GM12878 (cell line): ENCODE results near the gene UBE2I. TPM values are rescaled to one million over a fixed set of nuclear protein-coding genes. Genes with fewer than 3 reads are reported as not detected.

Experiments used
- ATAC-seq: fragments of 200-7000 bp; cut with Tn5 transposase; 3 replicates; pipeline ENCODE4 v1.9.1; 2020; ENCODE audit warnings: mild to moderate bottlenecking, moderate library complexity
- BruUV-seq: library from RNA; stranded (reverse); fragments of 400-500 nt; replicated peaks from 2 replicates; lab custom pipeline; 2021; lab: Mats Ljungman, UMichigan
- CTCF ChIA-PET: fragments of 300-600 bp; sonication (Branson Sonifier 250); formaldehyde crosslinking; extraction: SDS; loops from one replicate; lab custom pipeline; 2021; ENCODE audit warnings: inconsistent platforms; lab: Yijun Ruan, JAX
- POLR2A ChIA-PET: fragments of 350-600 bp; formaldehyde crosslinking; extraction: SDS; loops from one replicate; lab custom pipeline; 2021; ENCODE audit warnings: inconsistent platforms; lab: Charles Lee
- RAD21 ChIA-PET: fragments of 300-600 bp; sonication (Branson Sonifier 250); formaldehyde crosslinking; loops from one replicate; lab custom pipeline; 2023; ENCODE audit warnings: antibody characterized with exemption; ENCODE audit not compliant: unreplicated experiment; lab: Charles Lee
- SMC1A ChIA-PET: fragments of 300-600 bp; sonication (Branson Sonifier 250); formaldehyde crosslinking; loops from one replicate; lab custom pipeline; 2023; ENCODE audit not compliant: unreplicated experiment, uncharacterized antibody; lab: Charles Lee
- DNase-seq: peaks from one replicate; pipeline ENCODE4 v3.0.0-alpha.2; 2011; ENCODE audit warnings: low read depth, low spot score
- FAIRE-seq: peaks from 3 replicates; lab custom pipeline; 2011; peaks lifted over from hg19 to GRCh38; lab: Jason Lieb, UNC
- H2AFZ ChIP-seq: 2 replicates; pipeline ENCODE4 v1.6.0; 2011; ENCODE audit warnings: low read depth, low read length, control low read depth; ENCODE audit not compliant: control insufficient read depth
- H3K27ac ChIP-seq: 2 replicates; pipeline ENCODE4 v1.5.1; 2011; ENCODE audit warnings: control low read depth; ENCODE audit not compliant: control insufficient read depth, insufficient read depth
- H3K27me3 ChIP-seq, 2 experiments: replicated peaks in 1 of 2; 2 replicates each; pipeline versions ENCODE4 v1.6.0 to v1.6.1; 2011; ENCODE audit warnings: low read length in 1 of 2; ENCODE audit not compliant: control insufficient read depth in 2 of 2, insufficient read depth in 2 of 2
- H3K36me3 ChIP-seq, 2 experiments: 2 replicates each; pipeline ENCODE4 v1.5.1; 2011; ENCODE audit warnings: low read length in 1 of 2; ENCODE audit not compliant: control insufficient read depth in 2 of 2, insufficient read depth in 2 of 2
- H3K4me1 ChIP-seq: 2 replicates; pipeline ENCODE4 v1.6.1; 2011; ENCODE audit warnings: mild to moderate bottlenecking, low read length, moderate library complexity, mixed read lengths; ENCODE audit not compliant: control insufficient read depth, insufficient read depth
- H3K4me2 ChIP-seq: 2 replicates; pipeline ENCODE4 v1.6.0; 2011; ENCODE audit warnings: control low read depth; ENCODE audit not compliant: control insufficient read depth, insufficient read depth
- H3K4me3 ChIP-seq: fragments of 200-600 bp; sonication (generic); 2 replicates; pipeline ENCODE4 v1.5.1; 2016
- H3K79me2 ChIP-seq: 2 replicates; pipeline ENCODE4 v1.6.0; 2011; ENCODE audit warnings: low read length; ENCODE audit not compliant: control insufficient read depth, insufficient read depth
- H3K9ac ChIP-seq: 2 replicates; pipeline ENCODE4 v1.8.0; 2011; ENCODE audit warnings: low read length, control low read depth, mixed read lengths; ENCODE audit not compliant: control insufficient read depth, insufficient read depth
- H3K9me3 ChIP-seq: replicated peaks from 3 replicates; pipeline ENCODE4 v1.5.1; 2011; ENCODE audit warnings: mild to moderate bottlenecking, low read length; ENCODE audit not compliant: control insufficient read depth, insufficient read depth
- H4K20me1 ChIP-seq: 2 replicates; pipeline ENCODE4 v1.6.0; 2011; ENCODE audit not compliant: control insufficient read depth, insufficient read depth
- BACH1 ChIP-seq: fragments of 450-650 bp; IDR thresholded peaks from 2 replicates; pipeline ENCODE4 v1.6.1; 2017; ENCODE audit warnings: mild to moderate bottlenecking, borderline replicate concordance
- GATAD2B ChIP-seq: fragments of 450-650 bp; conservative IDR thresholded peaks from 2 replicates; pipeline ENCODE4 v1.6.1; 2017; ENCODE audit warnings: low read depth, mild to moderate bottlenecking, moderate library complexity
- HDAC2 ChIP-seq: fragments of 200-600 bp; sonication (generic); IDR thresholded peaks from 2 replicates; pipeline ENCODE4 v1.6.1; 2017
- JUNB ChIP-seq: IDR thresholded peaks from 2 replicates; pipeline ENCODE4 v1.6.1; 2016; ENCODE audit warnings: antibody characterized with exemption, mild to moderate bottlenecking
- JUND ChIP-seq: IDR thresholded peaks from 2 replicates; pipeline ENCODE4 v1.6.1; 2012; ENCODE audit warnings: low read depth, mild to moderate bottlenecking, low read length, improper control_type of control experiment, moderate library complexity
- KDM1A ChIP-seq: fragments of 200-600 bp; sonication (generic); IDR thresholded peaks from 2 replicates; pipeline ENCODE4 v1.6.1; 2016; ENCODE audit warnings: borderline replicate concordance
- MEF2B ChIP-seq: fragments of 450-650 bp; IDR thresholded peaks from 2 replicates; pipeline ENCODE4 v1.6.1; 2018; ENCODE audit warnings: mild to moderate bottlenecking, moderate library complexity; ENCODE audit not compliant: partially characterized antibody, poor library complexity, severe bottlenecking
- NR2C2 ChIP-seq: IDR thresholded peaks from 2 replicates; pipeline ENCODE4 v1.6.1; 2011; ENCODE audit warnings: borderline replicate concordance, low read depth; ENCODE audit not compliant: control insufficient read depth, insufficient read length
- POLR2A ChIP-seq: IDR thresholded peaks from 2 replicates; pipeline ENCODE4 v1.6.1; 2011; ENCODE audit warnings: low read depth, mild to moderate bottlenecking, low read length
- SMARCA5 ChIP-seq: fragments of 450-650 bp; IDR thresholded peaks from 2 replicates; pipeline ENCODE4 v1.6.1; 2017; ENCODE audit warnings: mild to moderate bottlenecking
- TARDBP ChIP-seq: IDR thresholded peaks from 2 replicates; pipeline ENCODE4 v1.6.1; 2016; ENCODE audit warnings: borderline replicate concordance
- YY1 ChIP-seq: IDR thresholded peaks from 2 replicates; pipeline ENCODE4 v1.6.1; 2011; ENCODE audit warnings: low read depth, mild to moderate bottlenecking, low read length
- ZZZ3 ChIP-seq: IDR thresholded peaks from 2 replicates; pipeline ENCODE4 v1.6.1; 2011; ENCODE audit warnings: low read depth; ENCODE audit not compliant: control insufficient read depth, insufficient read length
- WGBS: methylation state at CpG from one replicate; pipeline ENCODE4 v1.1.6; 2016; ENCODE audit warnings: low lambda C conversion rate; ENCODE audit not compliant: insufficient replicate concordance, insufficient coverage; ENCODE audit errors: missing lambda C conversion rate; 5-methylcytosine and 5-hydroxymethylcytosine counted together
- in situ Hi-C: fragments of 300-500 bp; cut with MboI; formaldehyde crosslinking; loops from 9 replicates; pipeline ENCODE4 v1.14.3; 2018; ENCODE audit warnings: mixed read lengths
- intact Hi-C: fragments of 100-400 bp; cut with micrococcal nuclease; formaldehyde crosslinking; loops from one replicate; pipeline ENCODE4 v1.14.2; 2022; ENCODE audit not compliant: unreplicated experiment
- polyA plus RNA-seq, 11 experiments: library from polyadenylated mRNA; depleted of rRNA in 4 of 11; unstranded in 6 of 11; stranded (reverse) in 5 of 11; fragments of >200 nt; fragmentation: Nextera tagmentation in 4 of 11; fragmentation: Illumina TruSeq in 1 of 11; extraction: Ambion mirVana in 4 of 11; extraction: Trizol in 1 of 11; gene quantifications; 1 replicate in 1 of 11; 2 replicates in 10 of 11; pipeline versions ENCODE4 v1.2.1 to v1.2.3, GENCODE V29; 2011 to 2016; ENCODE audit warnings: inconsistent platforms in 2 of 11, missing spikeins in 2 of 11, low read depth in 1 of 11
- total RNA-seq, 4 experiments: library from RNA; depleted of rRNA in 3 of 4; stranded (reverse); fragments of >200 nt in 3 of 4; fragmentation: Illumina TruSeq in 1 of 4; extraction: Trizol in 1 of 4; gene quantifications; 2 replicates each; pipeline versions ENCODE4 v1.2.1 to v1.2.3, GENCODE V29; 2013 to 2021
- TF ChIP-seq, protein P1 (sequence below): fragments of 450-650 bp; formaldehyde crosslinking; IDR thresholded peaks from 2 replicates; pipeline ENCODE4 v1.5.0; 2022; ENCODE audit warnings: mild to moderate bottlenecking, missing genetic modification characterization
- TF ChIP-seq, protein P2 (sequence below): IDR thresholded peaks from 2 replicates; pipeline ENCODE4 v1.6.1; 2011; ENCODE audit warnings: low read depth, mild to moderate bottlenecking, low read length, moderate library complexity, borderline replicate concordance; ENCODE audit errors: extremely low read depth
- TF ChIP-seq, protein P3 (sequence below): fragments of 450-650 bp; IDR thresholded peaks from 2 replicates; pipeline ENCODE4 v1.6.1; 2017; ENCODE audit warnings: low read depth, mild to moderate bottlenecking, moderate library complexity
- TF ChIP-seq, protein P4 (sequence below): fragments of 450-650 bp; IDR thresholded peaks from 2 replicates; pipeline ENCODE4 v1.6.1; 2017; ENCODE audit warnings: mild to moderate bottlenecking, low read depth, inconsistent platforms; ENCODE audit not compliant: poor library complexity, severe bottlenecking

UBE2I gene
- total and polyA plus RNA-seq, 10 of the 15 experiments (the other 5 are each of a cell fraction or from before 2014, with no cell fraction given) = 47.5 to 243 (median 194) TPM

DNA sequence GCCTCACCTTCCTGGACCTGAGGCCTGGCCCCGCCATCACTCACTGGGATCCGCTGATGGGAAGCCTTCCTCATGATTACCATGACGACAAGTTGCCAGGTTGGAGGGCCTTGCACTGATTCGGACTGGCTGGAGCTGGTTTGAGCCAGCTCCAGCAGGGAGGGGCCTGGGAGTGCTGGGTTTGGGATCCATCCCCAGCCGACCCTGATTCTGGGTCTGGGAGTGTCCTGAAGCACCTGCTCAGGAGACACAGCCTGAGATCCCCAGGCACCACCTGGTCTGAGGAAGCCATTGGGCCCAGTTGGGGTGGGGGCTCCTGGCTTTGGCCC is 18.1 kb downstream of the UBE2I start:
- peaks cover 2% of the 10 kb centered on the region; the same call in 2 of the 3 replicates for H3K9me3 ChIP-seq
- DNase-seq = no peak
- POLR2A ChIA-PET = no interaction called here
- H3K79me2 ChIP-seq = no peaks in the 10 kb centered on the region
- TF ChIP-seq SMARCA5 (no peak), NR2C2 (no peak), BACH1 (no peak), JUND (no peak), YY1 (no peak), GATAD2B (no peak), POLR2A (no peak), KDM1A (no peak), TARDBP (no peak), MEF2B (no peak), HDAC2 (no peak), ZZZ3 (no peak), JUNB (no peak)
- TF ChIP-seq, protein P1, sequence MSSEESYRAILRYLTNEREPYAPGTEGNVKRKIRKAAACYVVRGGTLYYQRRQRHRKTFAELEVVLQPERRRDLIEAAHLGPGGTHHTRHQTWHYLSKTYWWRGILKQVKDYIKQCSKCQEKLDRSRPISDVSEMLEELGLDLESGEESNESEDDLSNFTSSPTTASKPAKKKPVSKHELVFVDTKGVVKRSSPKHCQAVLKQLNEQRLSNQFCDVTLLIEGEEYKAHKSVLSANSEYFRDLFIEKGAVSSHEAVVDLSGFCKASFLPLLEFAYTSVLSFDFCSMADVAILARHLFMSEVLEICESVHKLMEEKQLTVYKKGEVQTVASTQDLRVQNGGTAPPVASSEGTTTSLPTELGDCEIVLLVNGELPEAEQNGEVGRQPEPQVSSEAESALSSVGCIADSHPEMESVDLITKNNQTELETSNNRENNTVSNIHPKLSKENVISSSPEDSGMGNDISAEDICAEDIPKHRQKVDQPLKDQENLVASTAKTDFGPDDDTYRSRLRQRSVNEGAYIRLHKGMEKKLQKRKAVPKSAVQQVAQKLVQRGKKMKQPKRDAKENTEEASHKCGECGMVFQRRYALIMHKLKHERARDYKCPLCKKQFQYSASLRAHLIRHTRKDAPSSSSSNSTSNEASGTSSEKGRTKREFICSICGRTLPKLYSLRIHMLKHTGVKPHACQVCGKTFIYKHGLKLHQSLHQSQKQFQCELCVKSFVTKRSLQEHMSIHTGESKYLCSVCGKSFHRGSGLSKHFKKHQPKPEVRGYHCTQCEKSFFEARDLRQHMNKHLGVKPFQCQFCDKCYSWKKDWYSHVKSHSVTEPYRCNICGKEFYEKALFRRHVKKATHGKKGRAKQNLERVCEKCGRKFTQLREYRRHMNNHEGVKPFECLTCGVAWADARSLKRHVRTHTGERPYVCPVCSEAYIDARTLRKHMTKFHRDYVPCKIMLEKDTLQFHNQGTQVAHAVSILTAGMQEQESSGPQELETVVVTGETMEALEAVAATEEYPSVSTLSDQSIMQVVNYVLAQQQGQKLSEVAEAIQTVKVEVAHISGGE (CRISPR knock-in tag) = no peak
- TF ChIP-seq, protein P2, sequence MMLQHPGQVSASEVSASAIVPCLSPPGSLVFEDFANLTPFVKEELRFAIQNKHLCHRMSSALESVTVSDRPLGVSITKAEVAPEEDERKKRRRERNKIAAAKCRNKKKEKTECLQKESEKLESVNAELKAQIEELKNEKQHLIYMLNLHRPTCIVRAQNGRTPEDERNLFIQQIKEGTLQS = no peak
- TF ChIP-seq, protein P3, sequence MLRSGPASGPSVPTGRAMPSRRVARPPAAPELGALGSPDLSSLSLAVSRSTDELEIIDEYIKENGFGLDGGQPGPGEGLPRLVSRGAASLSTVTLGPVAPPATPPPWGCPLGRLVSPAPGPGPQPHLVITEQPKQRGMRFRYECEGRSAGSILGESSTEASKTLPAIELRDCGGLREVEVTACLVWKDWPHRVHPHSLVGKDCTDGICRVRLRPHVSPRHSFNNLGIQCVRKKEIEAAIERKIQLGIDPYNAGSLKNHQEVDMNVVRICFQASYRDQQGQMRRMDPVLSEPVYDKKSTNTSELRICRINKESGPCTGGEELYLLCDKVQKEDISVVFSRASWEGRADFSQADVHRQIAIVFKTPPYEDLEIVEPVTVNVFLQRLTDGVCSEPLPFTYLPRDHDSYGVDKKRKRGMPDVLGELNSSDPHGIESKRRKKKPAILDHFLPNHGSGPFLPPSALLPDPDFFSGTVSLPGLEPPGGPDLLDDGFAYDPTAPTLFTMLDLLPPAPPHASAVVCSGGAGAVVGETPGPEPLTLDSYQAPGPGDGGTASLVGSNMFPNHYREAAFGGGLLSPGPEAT = no peak
- TF ChIP-seq, protein P4, sequence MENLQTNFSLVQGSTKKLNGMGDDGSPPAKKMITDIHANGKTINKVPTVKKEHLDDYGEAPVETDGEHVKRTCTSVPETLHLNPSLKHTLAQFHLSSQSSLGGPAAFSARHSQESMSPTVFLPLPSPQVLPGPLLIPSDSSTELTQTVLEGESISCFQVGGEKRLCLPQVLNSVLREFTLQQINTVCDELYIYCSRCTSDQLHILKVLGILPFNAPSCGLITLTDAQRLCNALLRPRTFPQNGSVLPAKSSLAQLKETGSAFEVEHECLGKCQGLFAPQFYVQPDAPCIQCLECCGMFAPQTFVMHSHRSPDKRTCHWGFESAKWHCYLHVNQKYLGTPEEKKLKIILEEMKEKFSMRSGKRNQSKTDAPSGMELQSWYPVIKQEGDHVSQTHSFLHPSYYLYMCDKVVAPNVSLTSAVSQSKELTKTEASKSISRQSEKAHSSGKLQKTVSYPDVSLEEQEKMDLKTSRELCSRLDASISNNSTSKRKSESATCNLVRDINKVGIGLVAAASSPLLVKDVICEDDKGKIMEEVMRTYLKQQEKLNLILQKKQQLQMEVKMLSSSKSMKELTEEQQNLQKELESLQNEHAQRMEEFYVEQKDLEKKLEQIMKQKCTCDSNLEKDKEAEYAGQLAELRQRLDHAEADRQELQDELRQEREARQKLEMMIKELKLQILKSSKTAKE = no peak
- SMC1A ChIA-PET = no interaction called here
- H3K27ac ChIP-seq = no peak overlapping the region
- in situ Hi-C loops = no loop called here
- RAD21 ChIA-PET = no interaction called here
- FAIRE-seq = no peak
- WGBS = 89% methylated on average over 5 of the region's 5 CpGs
- peaks cover 0 to 5% of the 10 kb centered on the region in 2 experiments; a peak in 2 of 4 replicates for H3K27me3 ChIP-seq
- no peak overlapping the region for H3K9ac ChIP-seq
- no peak for ATAC-seq
- H2AFZ ChIP-seq = no peak overlapping the region
- peaks cover 0 to 9% of the 10 kb centered on the region in 2 experiments; a peak in 3 of 4 replicates for H3K36me3 ChIP-seq
- H3K4me3 ChIP-seq = no peak overlapping the region
- no peak overlapping the region for H3K4me2 ChIP-seq
- intact Hi-C loops = no loop called here
- CTCF ChIA-PET = no interaction called here
- H3K4me1 ChIP-seq = peaks cover 13% of the 10 kb centered on the region; the same call in 1 of the 2 replicates
- no peaks in the 10 kb centered on the region for H4K20me1 ChIP-seq
- no TSS peak for BruUV-seq
